ENCODE measurements around the gene AGBL4.

AGBL4 gene

GRCh38 chr1:49240709-49241221 is 783.0 kb downstream of the AGBL4 start (continued):
- TF ChIP-seq TSHZ2 (CRISPR knock-in tag; IDR thresholded peaks at IDR 0.05) (no peak), BACH2 (CRISPR knock-in tag; IDR thresholded peaks at IDR 0.05; ENCODE audit: borderline replicate concordance) (no peak), SNAI2 (CRISPR knock-in tag; IDR thresholded peaks at IDR 0.05) (peak; percentile 30; the same call in 1 of the 2 replicates), ZNF70 (CRISPR knock-in tag; IDR thresholded peaks at IDR 0.05) (no peak)

DNA sequence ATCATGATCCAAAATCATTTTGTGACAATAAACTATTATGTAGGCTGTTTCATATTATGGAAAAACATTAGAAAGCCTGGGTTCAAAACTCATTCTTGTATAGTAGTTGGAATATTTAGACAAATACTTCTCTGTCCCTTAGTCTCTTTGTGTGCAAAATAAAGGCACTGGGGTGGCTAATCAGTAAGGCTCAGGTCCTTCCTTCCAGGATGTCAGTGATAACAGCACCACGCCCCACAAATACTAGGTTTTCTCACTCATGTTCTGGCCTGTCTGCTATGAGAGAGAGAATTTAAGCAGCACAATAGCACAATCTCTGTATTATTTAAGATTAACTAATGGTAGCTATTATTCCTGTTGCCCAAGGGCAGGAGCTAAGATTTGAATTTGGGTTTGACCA is 788.8 kb downstream of the AGBL4 start:
- no peak for ATAC-seq
- TF ChIP-seq ZNF8 (CRISPR knock-in tag; IDR thresholded peaks at IDR 0.05) = no peak
- TF ChIP-seq BACH2 (CRISPR knock-in tag; IDR thresholded peaks at IDR 0.05; ENCODE audit: borderline replicate concordance) = no peak
- TF ChIP-seq OSR1 (CRISPR knock-in tag; IDR thresholded peaks at IDR 0.05) = no peak
- no peak for TF ChIP-seq SNAI2 (CRISPR knock-in tag; IDR thresholded peaks at IDR 0.05)
- TF ChIP-seq ARNTL (CRISPR knock-in tag; IDR thresholded peaks at IDR 0.05; ENCODE audit: borderline replicate concordance, low read depth) = no peak
- TF ChIP-seq PPARA (CRISPR knock-in tag; IDR thresholded peaks at IDR 0.05; ENCODE audit: borderline replicate concordance) = no peak
- no peak for TF ChIP-seq TCF4 (CRISPR knock-in tag; IDR thresholded peaks at IDR 0.05; ENCODE audit: borderline replicate concordance)
- TF ChIP-seq ZNF70 (CRISPR knock-in tag; IDR thresholded peaks at IDR 0.05) = no peak
- no peak for TF ChIP-seq TOX (CRISPR knock-in tag; IDR thresholded peaks at IDR 0.05; ENCODE audit: borderline replicate concordance)
- no peak for TF ChIP-seq RARB (CRISPR knock-in tag; IDR thresholded peaks at IDR 0.05)
- TF ChIP-seq ISL1 (CRISPR knock-in tag; IDR thresholded peaks at IDR 0.05) = no peak
- no peak for TF ChIP-seq GLIS3 (CRISPR knock-in tag; IDR thresholded peaks at IDR 0.05)
- TF ChIP-seq CSDC2 (CRISPR knock-in tag; IDR thresholded peaks at IDR 0.05) = no peak
- TF ChIP-seq ZNF565 (CRISPR knock-in tag; conservative IDR thresholded peaks at IDR 0.05; ENCODE audit: low read depth) = no peak
- TF ChIP-seq, protein P1, sequence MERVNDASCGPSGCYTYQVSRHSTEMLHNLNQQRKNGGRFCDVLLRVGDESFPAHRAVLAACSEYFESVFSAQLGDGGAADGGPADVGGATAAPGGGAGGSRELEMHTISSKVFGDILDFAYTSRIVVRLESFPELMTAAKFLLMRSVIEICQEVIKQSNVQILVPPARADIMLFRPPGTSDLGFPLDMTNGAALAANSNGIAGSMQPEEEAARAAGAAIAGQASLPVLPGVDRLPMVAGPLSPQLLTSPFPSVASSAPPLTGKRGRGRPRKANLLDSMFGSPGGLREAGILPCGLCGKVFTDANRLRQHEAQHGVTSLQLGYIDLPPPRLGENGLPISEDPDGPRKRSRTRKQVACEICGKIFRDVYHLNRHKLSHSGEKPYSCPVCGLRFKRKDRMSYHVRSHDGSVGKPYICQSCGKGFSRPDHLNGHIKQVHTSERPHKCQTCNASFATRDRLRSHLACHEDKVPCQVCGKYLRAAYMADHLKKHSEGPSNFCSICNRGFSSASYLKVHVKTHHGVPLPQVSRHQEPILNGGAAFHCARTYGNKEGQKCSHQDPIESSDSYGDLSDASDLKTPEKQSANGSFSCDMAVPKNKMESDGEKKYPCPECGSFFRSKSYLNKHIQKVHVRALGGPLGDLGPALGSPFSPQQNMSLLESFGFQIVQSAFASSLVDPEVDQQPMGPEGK (CRISPR knock-in tag; IDR thresholded peaks at IDR 0.05; ENCODE audit: borderline replicate concordance) = no peak
- TF ChIP-seq ESRRG (CRISPR knock-in tag; IDR thresholded peaks at IDR 0.05) = no peak
- TF ChIP-seq CSRNP3 (CRISPR knock-in tag; IDR thresholded peaks at IDR 0.05) = no peak
- TF ChIP-seq POU6F1 (CRISPR knock-in tag; IDR thresholded peaks at IDR 0.05; ENCODE audit: borderline replicate concordance, low read depth) = no peak
- no peak for TF ChIP-seq CREB5 (CRISPR knock-in tag; IDR thresholded peaks at IDR 0.05; ENCODE audit: low read depth)

DNA sequence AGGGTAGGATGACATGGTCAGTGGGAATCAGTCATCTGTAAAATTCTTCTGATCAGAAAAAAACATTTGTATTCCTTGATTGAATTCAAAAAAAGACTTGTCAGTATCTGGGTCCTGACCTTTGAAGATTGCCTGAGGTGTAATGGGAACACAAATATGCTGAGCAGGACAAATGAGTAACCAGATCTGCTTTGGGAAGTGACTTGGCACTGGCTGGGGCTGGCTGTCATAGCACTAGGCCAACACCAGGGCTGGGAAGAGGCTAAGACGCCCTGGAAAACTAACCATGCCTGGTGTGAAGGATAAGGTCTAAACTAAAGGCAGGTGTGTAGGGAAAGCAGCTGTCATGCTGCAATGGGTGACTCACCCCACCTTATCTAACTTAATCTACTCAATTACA is 794.2 kb downstream of the AGBL4 start:
- ATAC-seq = peak; percentile 41; the same call in 2 of the 3 replicates
- no peak for TF ChIP-seq ZFP3 (CRISPR knock-in tag; IDR thresholded peaks at IDR 0.05)
- TF ChIP-seq ZC3H10 (CRISPR knock-in tag; IDR thresholded peaks at IDR 0.05) = no peak
- TF ChIP-seq PPARA (CRISPR knock-in tag; IDR thresholded peaks at IDR 0.05; ENCODE audit: borderline replicate concordance) = no peak
- TF ChIP-seq ZFP30 (CRISPR knock-in tag; IDR thresholded peaks at IDR 0.05) = no peak
- TF ChIP-seq SNAI2 (CRISPR knock-in tag; IDR thresholded peaks at IDR 0.05) = no peak
- TF ChIP-seq CREB5 (CRISPR knock-in tag; IDR thresholded peaks at IDR 0.05; ENCODE audit: low read depth) = no peak
- TF ChIP-seq TCF4 (CRISPR knock-in tag; IDR thresholded peaks at IDR 0.05; ENCODE audit: borderline replicate concordance) = no peak
- TF ChIP-seq TSHZ2 (CRISPR knock-in tag; IDR thresholded peaks at IDR 0.05) = no peak
- no peak for TF ChIP-seq RARB (CRISPR knock-in tag; IDR thresholded peaks at IDR 0.05)
- TF ChIP-seq ISL1 (CRISPR knock-in tag; IDR thresholded peaks at IDR 0.05) = no peak
